Measurements from ENCODE around the gene TOP2B.

- TF ChIP-seq CTCF (conservative IDR thresholded peaks at IDR 0.05) (no peak), EZH2 (IDR thresholded peaks at IDR 0.05; ENCODE audit: low read depth) (no peak)
Measured at GRCh38 chr3:25665315-25666280, 891 bp upstream of the TOP2B start.
